Right lobe of liver (tissue), 6 donors: ENCODE results near the gene ARL6IP4. TPM values are rescaled to one million over a fixed set of nuclear protein-coding genes. Genes with fewer than 3 reads are reported as not detected.
A peak's percentile ranks its signal among the peaks of the same experiment; 100 is the strongest.

ENCODE experiments used
- ATAC-seq, 4 donors: fragments of 200-7000 bp; cut with Tn5 transposase; one replicate each; pipeline ENCODE4 v1.9.1; 2020; ENCODE audit warnings: mild to moderate bottlenecking in 4 of 4, moderate library complexity in 4 of 4
- DNase-seq, 3 donors: peaks; one replicate each; pipeline ENCODE4 v3.0.0-alpha.2; 2020
- H3K27ac ChIP-seq, 3 donors: fragments of 200-600 bp; one replicate each; pipeline ENCODE4 v1.8.0; 2022
- H3K27me3 ChIP-seq, 2 donors: fragments of 200-600 bp; one replicate each; pipeline ENCODE4 v1.8.0; 2022
- H3K36me3 ChIP-seq, 4 donors: fragments of 200-600 bp; sonication (generic) in 1 of 4; one replicate each; pipeline versions ENCODE4 v1.5.1 to v1.8.0; 2017 to 2022; ENCODE audit warnings: control low read depth in 1 of 4
- H3K4me1 ChIP-seq, 4 donors: fragments of 200-600 bp; sonication (generic) in 1 of 4; one replicate each; pipeline versions ENCODE4 v1.5.1 to v1.8.0; 2017 to 2022; ENCODE audit warnings: control low read depth in 1 of 4
- H3K4me3 ChIP-seq, 3 donors: fragments of 200-600 bp; one replicate each; pipeline ENCODE4 v1.8.0; 2022
- H3K9me3 ChIP-seq, 4 donors: fragments of 200-600 bp; sonication (generic) in 1 of 4; one replicate each; pipeline versions ENCODE4 v1.5.1 to v1.8.0; 2017 to 2022; ENCODE audit warnings: control low read depth in 1 of 4
- POLR2A ChIP-seq: fragments of 450-650 bp; IDR thresholded peaks from one replicate; pipeline ENCODE4 v1.6.1; 2017; ENCODE audit warnings: antibody characterized with exemption, mild to moderate bottlenecking
- WGBS: methylation state at CpG from one replicate; pipeline ENCODE4 v1.1.6; 2018; ENCODE audit warnings: low coverage, low lambda C conversion rate; ENCODE audit not compliant: insufficient coverage; ENCODE audit errors: missing lambda C conversion rate; 5-methylcytosine and 5-hydroxymethylcytosine counted together
- intact Hi-C, 2 donors: fragments of 100-400 bp; cut with DNase I; formaldehyde crosslinking; loops; one replicate each; pipeline versions ENCODE4 v1.11.2 to v1.14.1; 2022
- total RNA-seq, 6 experiments: library from RNA; depleted of rRNA in 2 of 6; stranded (reverse); fragments of >200 nt in 2 of 6; fragmentation: NEBNext Ultra II Directional in 3 of 6; extraction: Animal tissue kit (Norgen Biotek cat#: 25700) in 3 of 6; gene quantifications; one replicate each; pipeline versions ENCODE4 v1.1.0 to v1.2.4, GENCODE V29; 2016 to 2023
- TF ChIP-seq, protein P1 (sequence below), 4 donors: fragments of 200-600 bp in 3 of 4; fragments of 450-650 bp in 1 of 4; IDR thresholded peaks; one replicate each; pipeline versions ENCODE4 v1.5.1 to v1.8.0; 2016 to 2022; ENCODE audit warnings: antibody characterized with exemption in 4 of 4, mild to moderate bottlenecking in 2 of 4
- donor health status: DM: no; HTN: yes; CAD: no.
- donor health status: DM: no; HTN: no; CAD: no.
- donor health status: DM: no; HTN: no; CAD: no.
- donor health status: DM: no; HTN: yes; CAD: no.
- donor health status: DM: no; HTN: yes; CAD: no.

The ARL6IP4 gene
- total RNA-seq, 6 experiments from 2014 or later = 84.7 to 146 (median 110) TPM

DNA sequence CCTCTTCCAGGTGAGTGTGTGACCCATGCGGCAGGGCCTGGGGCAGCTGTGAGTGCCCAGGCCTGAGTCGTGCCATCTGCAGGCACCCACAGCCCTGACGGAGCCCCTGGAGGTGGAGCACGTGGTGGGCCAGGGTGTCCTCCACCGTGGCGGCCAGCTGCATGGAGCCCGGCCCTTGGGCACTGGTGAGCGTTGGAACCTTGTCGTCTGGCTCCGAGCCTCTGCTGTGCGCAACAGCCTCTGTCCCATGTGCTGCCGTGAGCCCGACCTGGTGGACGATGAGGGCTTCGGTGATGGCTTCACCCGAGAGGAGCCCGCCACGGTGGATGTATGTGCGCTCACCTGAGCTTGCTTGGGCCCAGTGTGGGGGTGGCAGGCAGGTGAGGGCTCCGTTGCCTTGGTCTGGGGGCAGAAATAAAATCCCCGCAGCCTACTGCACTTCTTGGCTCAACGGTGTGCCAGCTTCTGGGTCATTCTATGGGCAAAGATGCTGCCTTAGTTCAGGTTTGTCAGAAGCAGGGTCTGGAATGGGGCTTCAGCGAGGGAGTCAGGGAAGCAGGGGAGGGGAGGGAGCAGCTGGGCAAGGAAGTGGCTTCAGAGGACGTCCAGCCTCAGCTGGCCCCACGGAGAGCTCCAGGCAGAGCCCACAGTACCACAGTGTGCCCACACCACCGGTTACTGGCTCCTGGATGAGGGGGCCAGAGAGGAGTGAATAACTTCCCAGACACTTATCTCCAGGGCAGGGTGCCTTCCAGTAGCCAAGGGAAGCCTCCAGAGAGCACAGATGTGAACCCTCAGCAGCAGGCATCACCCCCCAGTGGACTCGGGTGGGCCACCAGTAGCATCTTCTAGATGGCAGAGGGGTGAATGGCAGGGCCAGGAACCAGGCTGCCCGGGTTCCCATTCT, 1.2 kb upstream of the ARL6IP4 start:
- intact Hi-C loops = no loop called here
- Histone ChIP-seq H3K4me3 (peak overlapping the region; percentile 97 to 99 (median 98)), H3K27me3 (no peaks in the 10 kb centered on the region), H3K9me3 (no peaks in the 10 kb centered on the region), H3K36me3 (no peaks in the 10 kb centered on the region), H3K27ac (peak overlapping the region in 2 of 3 donors; percentile 84 to 90), H3K4me1 (peaks cover 0 to 49% (median 22%) of the 10 kb centered on the region in 4 donors)
- ATAC-seq (no peak), DNase-seq (peak; percentile 20 to 47 (median 40))
- 70% methylated on average over 6 of the region's 28 CpGs for WGBS
- TF ChIP-seq, protein P1, sequence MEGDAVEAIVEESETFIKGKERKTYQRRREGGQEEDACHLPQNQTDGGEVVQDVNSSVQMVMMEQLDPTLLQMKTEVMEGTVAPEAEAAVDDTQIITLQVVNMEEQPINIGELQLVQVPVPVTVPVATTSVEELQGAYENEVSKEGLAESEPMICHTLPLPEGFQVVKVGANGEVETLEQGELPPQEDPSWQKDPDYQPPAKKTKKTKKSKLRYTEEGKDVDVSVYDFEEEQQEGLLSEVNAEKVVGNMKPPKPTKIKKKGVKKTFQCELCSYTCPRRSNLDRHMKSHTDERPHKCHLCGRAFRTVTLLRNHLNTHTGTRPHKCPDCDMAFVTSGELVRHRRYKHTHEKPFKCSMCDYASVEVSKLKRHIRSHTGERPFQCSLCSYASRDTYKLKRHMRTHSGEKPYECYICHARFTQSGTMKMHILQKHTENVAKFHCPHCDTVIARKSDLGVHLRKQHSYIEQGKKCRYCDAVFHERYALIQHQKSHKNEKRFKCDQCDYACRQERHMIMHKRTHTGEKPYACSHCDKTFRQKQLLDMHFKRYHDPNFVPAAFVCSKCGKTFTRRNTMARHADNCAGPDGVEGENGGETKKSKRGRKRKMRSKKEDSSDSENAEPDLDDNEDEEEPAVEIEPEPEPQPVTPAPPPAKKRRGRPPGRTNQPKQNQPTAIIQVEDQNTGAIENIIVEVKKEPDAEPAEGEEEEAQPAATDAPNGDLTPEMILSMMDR (IDR thresholded peaks at IDR 0.05) = no peak
- TF ChIP-seq POLR2A = no peak

DNA sequence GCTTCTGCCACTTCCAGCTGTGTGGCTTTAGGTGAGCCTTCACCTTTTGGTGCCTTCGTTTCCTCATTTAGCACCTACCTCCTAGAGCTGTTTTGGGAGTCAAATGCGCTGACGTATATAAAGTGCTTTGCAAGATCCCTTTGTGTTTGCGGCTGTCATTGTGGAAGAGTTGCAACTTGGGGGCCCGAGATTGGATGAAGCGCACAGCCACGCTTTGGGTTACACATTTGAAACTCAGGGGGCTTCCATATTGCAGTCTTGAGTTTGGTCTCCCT, 636 bp upstream of the ARL6IP4 start:
- peak overlapping the region; percentile 97 to 99 (median 98) for H3K4me3 ChIP-seq
- H3K36me3 ChIP-seq = no peaks in the 10 kb centered on the region
- H3K4me1 ChIP-seq = peaks cover 0 to 55% (median 25%) of the 10 kb centered on the region in 4 donors
- DNase-seq (peak in 1 of 3 donors; percentile 43), ATAC-seq (no peak)
- no peaks in the 10 kb centered on the region for H3K9me3 ChIP-seq
- no peaks in the 10 kb centered on the region for H3K27me3 ChIP-seq
- peak overlapping the region; percentile 54 to 90 (median 84) for H3K27ac ChIP-seq
- TF ChIP-seq, protein P1 (IDR thresholded peaks at IDR 0.05) = no peak
- TF ChIP-seq POLR2A = no peak
- 7% methylated on average over 7 of the region's 7 CpGs for WGBS
- intact Hi-C loops = loop anchor here in 1 of 2 donors (10.0 kb wide), 1 partner anchor 255 kb away; the partner anchor contains the start of genes MPHOSPH9 and MTRFR

DNA sequence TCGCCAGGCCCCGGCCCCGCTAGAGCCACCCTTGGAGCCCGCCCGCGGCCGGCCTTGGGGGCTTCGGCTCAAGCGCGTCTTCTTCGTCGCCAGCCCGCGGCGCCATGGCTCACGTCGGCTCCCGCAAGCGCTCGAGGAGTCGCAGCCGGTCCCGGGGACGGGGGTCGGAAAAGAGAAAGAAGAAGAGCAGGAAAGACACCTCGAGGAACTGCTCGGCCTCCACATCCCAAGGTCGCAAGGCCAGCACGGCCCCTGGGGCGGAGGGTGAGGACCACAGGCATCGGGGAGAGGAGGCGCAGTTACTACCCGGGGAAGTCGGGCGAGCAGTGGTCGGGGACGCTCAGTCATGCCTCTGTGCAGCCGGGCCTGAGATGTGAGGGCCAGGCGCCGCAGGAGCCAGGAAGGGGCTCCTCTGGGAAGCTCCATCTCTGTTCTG, 573 bp downstream of the ARL6IP4 start:
- Histone ChIP-seq H3K9me3 (no peaks in the 10 kb centered on the region), H3K27me3 (no peaks in the 10 kb centered on the region), H3K4me3 (peak overlapping the region; percentile 97 to 99 (median 98)), H3K4me1 (peaks cover 0 to 56% (median 27%) of the 10 kb centered on the region in 4 donors), H3K36me3 (peaks cover 0 to 4% (median 2%) of the 10 kb centered on the region in 4 donors), H3K27ac (peak overlapping the region; percentile 54 to 90 (median 84))
- under 1% methylated on average over 26 of the region's 40 CpGs for WGBS
- intact Hi-C loops = loop anchor here in 1 of 2 donors (10.0 kb wide), 1 partner anchor 254 kb away; the partner anchor contains the start of genes MPHOSPH9 and MTRFR
- TF ChIP-seq, protein P1 (IDR thresholded peaks at IDR 0.05) = no peak
- no peak for TF ChIP-seq POLR2A
- ATAC-seq (peak; percentile 0 to 10 (median 3)), DNase-seq (no peak)

DNA sequence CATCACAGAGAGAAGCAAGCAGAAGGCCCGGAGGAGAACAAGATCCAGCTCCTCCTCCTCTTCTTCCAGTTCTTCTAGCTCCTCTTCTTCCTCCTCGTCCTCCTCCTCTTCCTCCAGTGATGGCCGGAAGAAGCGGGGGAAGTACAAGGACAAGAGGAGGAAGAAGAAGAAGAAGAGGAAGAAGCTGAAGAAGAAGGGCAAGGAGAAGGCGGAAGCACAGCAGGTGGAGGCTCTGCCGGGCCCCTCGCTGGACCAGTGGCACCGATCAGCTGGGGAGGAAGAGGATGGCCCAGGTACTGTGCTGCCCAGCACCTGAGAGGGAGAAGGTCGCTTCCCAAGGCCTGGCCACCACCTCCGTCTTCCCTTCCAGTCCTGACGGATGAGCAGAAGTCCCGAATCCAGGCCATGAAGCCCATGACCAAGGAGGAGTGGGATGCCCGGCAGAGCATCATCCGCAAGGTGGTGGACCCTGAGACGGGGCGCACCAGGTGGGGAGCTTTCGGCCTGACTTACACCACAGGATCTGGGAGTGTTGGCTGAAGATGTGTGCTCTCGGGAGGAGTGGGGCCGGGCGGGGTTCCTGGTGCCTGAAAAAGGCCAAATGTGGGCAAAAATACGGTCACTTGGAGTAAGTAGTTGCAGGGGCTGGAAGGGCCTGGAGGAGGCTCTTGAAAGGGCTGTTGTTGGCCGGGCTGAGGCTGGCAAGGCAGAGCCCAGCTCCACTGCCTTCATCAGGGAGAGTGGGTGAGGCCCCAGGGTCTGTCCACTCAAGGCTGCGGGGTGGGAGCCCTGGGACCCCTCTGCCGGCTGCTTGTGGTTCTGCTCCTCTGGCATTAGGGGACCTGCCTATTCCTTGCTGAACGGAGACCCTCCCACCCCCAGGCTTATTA, 1.4 kb downstream of the ARL6IP4 start:
- intact Hi-C loops = loop anchor here in 1 of 2 donors (10.0 kb wide), 1 partner anchor 253 kb away; the partner anchor contains the start of genes MPHOSPH9 and MTRFR
- ATAC-seq (no peak), DNase-seq (peak in 2 of 3 donors; percentile 22 to 50)
- peak overlapping the region in 2 of 3 donors; percentile 84 to 90 for H3K27ac ChIP-seq
- peaks cover 0 to 49% (median 23%) of the 10 kb centered on the region in 4 donors for H3K4me1 ChIP-seq
- H3K27me3 ChIP-seq = no peaks in the 10 kb centered on the region
- H3K9me3 ChIP-seq = no peaks in the 10 kb centered on the region
- peaks cover 0 to 11% (median 3%) of the 10 kb centered on the region in 4 donors for H3K36me3 ChIP-seq
- TF ChIP-seq, protein P1 (IDR thresholded peaks at IDR 0.05) = no peak
- TF ChIP-seq POLR2A = no peak
- 62% methylated on average over 17 of the region's 25 CpGs for WGBS
- peak overlapping the region; percentile 97 to 99 (median 98) for H3K4me3 ChIP-seq
